Measurements from ENCODE around the gene SPON2.
A peak's percentile ranks its signal among the peaks of the same experiment; 100 is the strongest.

The SPON2 gene

DNA sequence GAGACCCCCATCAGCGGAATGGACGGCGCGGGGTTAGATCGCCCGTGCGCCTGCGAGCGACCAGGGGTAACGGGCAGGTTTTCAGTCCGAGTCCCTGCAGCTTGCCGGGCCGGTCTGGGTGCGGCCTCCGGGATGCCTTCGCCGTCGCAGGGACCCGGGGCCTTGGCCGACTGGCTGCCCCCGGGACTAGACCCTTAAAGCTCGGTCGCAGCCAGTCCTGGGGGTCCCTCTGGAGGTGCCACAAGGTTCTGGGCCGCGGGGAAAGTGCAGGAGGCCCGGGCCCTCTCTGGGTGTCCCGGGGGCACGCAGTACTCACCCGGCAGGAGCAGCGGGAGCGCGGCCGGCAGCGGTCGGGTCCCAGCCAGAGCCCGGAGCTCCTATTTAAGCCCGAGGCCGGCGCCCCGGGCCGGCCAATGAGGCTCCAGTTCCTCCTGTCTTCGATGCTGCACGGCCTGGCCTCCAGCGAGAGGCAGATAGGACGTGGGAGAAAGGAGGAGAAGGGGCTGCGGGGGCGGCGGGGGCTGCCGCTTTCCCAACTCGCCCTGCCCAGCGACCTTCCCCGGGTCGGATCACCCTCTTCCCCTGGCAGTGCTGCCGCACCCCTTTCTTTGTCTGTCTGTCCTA is at the start of gene SPON2:
Gene SPON2, minus strand, starts transcription at position 356 of the 624 bp plus-strand sequence.
- DNase-seq (ENCODE audit: low read depth, low spot score), result no peak

GRCh38 chr4:1221155-1221870 is 48.9 kb upstream of the SPON2 start:
- no peak for DNase-seq (ENCODE audit: low read depth, low spot score)

- no peak for DNase-seq (ENCODE audit: low read depth, low spot score)
Measured at GRCh38 chr4:1220566-1220965, 48.2 kb upstream of the SPON2 start.

DNA sequence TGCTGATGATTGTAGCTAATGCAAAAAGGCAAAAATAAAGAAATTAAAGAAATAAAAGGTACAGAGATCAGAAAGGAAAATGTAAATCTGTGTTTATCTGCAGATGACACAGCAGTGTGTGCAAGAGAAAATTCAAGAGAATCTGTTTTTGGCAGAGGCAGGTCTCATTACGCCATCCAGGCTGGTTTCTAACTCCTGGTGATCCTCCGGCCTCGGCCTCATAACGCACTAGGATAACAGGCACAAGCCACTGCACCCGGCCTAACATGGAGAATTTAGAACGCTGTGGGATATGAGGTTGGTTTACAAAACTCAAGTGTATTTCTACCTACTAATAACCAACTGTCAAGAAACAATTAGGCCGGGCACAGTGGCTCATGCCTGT is 47.2 kb upstream of the SPON2 start:
- no peak for DNase-seq (ENCODE audit: low read depth, low spot score)

DNA sequence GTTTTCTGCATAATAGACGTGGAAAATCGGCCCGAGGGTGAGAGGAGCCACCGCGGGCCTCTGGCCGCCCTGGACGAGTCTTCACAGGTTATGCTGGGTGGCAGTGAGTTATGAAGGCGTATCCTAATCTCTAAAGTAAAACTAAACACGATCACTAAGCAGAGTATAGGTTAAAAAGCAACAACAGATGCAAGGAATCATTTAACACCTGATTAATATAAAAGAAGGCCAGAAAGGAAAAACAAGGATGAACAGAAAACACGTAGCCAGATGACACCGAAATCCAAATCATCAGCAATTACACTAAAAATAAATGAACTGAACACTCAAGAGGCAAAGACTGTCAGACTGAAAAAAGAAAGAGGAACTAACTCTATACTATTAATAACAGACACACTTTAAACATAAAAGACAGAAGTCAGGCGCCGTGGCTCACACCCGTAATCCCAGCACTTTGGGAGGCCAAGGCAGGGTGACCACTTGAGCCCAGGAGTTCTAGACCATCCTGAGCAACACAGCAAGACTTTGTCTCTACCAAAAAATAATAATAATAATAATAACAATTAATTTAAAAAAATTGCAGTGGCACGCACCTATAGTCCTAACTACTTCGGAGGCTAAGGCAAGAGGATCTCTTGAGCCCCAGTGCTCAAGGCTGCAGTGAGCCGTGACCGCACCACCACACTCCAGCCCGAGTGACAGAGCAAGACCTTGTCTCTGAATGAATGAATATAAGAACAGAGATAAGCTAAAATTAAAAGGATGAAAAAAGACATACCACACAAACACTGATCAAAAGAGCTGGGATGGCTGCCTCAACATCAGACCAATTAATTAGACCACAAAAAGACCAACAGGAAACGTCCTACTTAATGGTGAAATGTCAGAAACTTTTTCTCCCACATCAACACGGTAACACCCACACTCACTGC is 46.5 kb upstream of the SPON2 start:
- DNase-seq (ENCODE audit: low read depth, low spot score), result no peak

DNA sequence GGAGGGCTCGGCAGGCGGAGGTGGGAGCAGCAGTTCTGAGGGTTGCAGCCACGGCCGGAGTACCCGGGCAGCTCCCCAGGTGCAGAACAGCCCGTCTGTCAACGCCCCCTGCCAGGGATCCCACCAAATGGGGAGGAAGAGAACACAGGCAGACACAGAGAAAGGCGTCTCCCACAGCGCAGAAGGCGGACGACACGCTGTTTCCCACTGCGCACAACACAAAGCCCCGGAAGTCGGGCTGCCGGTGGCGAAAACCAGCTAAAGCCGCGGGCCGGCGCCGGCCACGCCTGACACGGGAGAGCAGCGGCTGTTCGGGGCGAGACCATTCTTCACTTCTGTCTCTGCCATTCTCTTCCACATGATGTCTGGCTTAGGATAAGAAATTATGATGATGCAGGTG is 45.0 kb upstream of the SPON2 start:
- no peak for DNase-seq (ENCODE audit: low read depth, low spot score)

- DNase-seq (ENCODE audit: low read depth, low spot score), result peak; percentile 39
Measured at GRCh38 chr4:1216869-1217294, 44.5 kb upstream of the SPON2 start.

DNA sequence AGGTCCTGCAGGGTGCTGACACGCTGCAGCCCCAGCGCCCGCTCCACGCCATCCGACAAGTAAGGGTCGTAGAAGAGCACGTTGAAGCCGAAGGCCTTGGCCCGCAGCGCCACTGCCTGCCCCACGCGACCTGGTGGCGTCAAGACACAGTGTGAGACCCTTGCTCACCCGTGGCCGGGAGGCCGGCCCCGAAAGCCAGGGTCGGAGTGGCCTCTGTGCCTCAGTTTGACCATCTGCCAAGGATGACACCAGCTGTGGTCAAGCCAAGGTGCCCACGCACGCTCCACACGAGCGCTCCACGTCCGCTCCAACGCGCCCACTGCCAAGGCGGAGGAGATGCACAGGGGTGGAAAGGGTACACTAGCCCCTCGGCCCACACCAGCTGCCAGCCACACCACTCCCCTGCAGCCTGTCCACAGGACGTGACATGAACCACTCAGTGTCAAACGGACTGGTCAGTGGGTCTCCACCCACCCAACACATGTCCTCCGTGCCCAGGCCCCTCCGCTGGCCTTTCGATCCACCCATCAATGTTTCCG is 43.8 kb upstream of the SPON2 start:
- DNase-seq (ENCODE audit: low read depth, low spot score), result no peak

DNA sequence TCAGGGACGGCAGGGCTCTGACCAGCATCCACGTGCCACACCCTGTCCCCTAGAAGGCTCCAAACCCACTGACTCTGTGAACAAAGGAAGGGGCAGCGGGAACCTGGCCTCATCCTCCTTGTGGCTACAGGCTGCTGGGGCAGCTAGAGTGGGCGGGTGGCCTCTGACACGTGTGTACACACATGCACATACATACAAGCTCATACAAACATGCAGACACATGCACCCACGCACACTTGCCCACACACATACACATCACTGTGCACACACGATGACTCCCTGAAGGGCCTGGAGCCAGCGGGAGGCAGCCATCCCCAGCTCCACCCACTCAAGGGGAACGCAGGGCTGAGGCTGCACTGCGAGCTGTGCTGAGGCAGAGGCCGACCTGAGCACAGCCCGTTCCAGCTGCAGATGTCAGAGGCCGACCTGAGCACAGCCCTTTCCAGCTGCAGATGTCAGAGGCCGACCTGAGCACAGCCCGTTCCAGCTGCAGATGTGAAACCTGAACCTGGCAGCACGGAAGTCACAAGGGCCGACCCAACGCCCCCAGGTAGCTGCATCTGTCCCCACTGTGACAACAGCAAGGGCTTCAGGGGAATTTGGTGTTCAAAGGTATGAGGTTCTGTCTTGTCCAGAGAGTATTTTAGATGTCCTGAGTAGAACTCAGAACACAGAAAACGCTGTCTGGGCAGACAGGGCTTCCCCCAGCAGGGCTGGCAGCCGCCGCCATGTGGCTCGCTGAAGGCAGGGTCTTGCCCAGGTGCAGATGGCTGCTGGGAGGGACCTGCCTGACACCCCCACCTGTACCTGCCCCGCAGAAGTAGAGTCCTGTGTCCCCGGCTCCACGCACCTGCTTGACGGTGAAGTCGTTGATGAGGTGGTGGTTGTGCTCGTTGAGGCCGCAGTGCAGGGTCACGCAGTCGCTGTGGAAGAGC is 43.0 kb upstream of the SPON2 start:
- DNase-seq (ENCODE audit: low read depth, low spot score), result no peak

- DNase-seq (ENCODE audit: low read depth, low spot score), result no peak
Measured at GRCh38 chr4:1214101-1215095, 42.0 kb upstream of the SPON2 start.

- no peak for DNase-seq (ENCODE audit: low read depth, low spot score)
Measured at GRCh38 chr4:1213336-1213995, 41.1 kb upstream of the SPON2 start.

DNA sequence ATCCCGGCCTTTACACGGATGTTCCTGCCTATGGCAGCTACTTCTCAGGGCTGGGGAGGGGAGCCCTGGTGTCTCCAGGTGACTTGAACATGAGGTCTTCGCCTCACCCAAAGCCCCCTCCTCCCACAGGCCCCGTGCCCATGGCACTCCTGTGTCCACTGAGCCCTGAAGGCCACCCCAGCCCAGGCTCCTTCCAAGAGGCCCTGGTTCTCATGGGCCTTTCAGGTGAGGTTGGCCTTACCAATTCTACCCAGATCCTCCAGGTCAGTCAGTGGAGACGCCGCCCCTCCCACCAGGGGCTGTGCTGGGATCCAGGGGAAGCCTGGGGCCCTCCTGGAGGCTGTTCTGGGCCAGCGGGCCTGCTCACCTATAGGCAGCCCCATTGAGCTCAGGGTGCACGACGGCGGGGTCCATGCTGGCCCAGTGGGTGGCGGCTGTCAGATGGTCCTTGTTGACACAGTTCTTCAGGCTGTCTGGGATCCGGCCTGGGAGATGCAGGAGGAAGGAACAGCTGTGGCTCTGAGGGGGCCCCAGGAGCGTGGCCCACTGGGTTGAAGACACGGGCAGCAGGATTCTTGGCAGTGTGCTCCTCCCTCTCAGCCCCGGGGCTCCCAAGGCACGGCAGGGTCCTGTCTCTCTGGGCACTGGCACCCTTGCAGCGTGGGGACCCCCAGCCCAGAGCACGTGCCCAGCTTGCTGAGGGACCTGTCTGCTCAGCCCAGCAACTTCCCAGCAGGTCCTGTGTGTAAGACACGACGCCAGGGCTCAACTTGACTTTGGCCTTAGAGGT is 40.4 kb upstream of the SPON2 start:
- no peak for DNase-seq (ENCODE audit: low read depth, low spot score)

GRCh38 chr4:1211891-1212545 is 39.6 kb upstream of the SPON2 start:
- DNase-seq (ENCODE audit: low read depth, low spot score), result no peak

DNA sequence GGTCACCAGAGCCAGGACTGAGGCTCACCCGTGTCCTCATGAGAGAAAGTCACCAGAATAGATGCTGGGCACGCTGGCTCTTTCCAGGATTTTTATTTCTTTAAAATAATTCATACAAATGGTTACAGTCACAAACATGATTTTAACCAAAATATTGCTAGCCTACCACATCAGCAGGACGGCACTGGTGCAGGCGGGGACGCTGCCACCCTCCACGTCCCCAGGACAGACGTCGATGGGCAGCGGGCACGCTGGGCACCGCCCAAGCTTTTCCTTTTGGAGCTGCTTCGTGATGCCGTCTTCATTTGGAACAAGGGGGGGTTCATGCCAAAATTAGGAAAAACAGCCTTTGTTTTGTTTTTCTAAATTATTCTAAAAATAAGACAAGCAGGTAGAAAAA is 39.0 kb upstream of the SPON2 start:
- DNase-seq (ENCODE audit: low read depth, low spot score), result no peak

GRCh38 chr4:1210971-1211370 is 38.6 kb upstream of the SPON2 start:
- no peak for DNase-seq (ENCODE audit: low read depth, low spot score)

DNA sequence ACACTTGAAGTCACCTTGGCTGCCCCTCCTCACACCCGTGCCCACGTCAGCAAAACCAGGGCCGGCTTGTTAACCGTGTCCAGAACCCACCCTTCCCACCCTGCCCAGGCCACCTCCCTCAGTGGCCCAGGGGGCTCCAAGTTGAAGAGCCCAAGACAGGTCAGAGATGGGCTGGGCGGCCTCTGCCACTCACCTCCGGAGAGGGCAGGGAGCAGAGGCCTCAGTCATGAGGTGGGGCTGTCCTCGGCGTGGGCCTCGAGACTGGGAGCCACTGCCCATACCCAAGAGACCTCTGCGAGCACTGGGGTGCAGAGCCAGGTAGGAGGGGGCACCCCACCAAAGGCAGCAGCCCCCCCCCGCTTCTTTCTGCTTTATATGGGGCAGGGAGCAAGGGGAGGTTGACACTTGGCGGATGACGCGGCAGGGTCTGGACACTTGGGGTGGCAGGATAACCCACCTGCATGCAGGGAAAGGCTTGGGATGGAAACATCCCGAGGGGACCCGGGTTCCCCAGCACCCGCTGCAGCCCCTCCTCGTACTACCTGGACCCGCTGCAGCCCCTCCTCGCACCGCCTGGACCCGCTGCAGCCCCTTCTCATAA is 38.0 kb upstream of the SPON2 start:
- no peak for DNase-seq (ENCODE audit: low read depth, low spot score)

DNA sequence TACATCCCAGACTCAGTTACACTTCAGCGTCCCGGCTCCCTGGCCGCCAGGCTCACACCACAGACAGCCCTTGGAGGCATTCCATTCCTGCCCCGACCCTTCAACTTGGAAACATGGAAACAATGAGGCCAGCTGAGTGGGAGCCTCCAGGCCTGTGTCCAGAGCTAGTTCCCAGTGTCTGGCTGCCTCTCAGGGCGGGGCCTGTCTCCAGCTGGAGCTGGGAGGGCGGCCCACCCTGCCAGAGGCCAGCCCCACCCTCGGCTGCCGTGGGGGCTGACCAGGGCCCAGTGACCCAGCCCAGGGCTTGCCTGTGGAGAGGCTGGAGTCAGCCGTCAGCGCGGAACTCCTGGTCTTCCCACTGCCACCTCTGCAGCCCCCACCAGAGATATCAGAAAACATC is 37.4 kb upstream of the SPON2 start:
- DNase-seq (ENCODE audit: low read depth, low spot score), result no peak

All from activated naive CD8-positive, alpha-beta T cell treated with anti-CD3 and anti-CD28 coated beads, Interleukin-2, amount 50 U/mL, for 16 hours (primary cell).